Activated CD8-positive, alpha-beta memory T cell treated with anti-CD3 and anti-CD28 coated beads for 4 hours (primary cell): ENCODE data around the gene KIAA1328.

Experiments used
- DNase-seq, 2 donors: peaks; one replicate each; pipeline ENCODE4 v3.0.0-alpha.2; 2020; ENCODE audit warnings: low read depth in 2 of 2

KIAA1328 gene

GRCh38 chr18:37252854-37253393 lies 424.0 kb downstream of the KIAA1328 start:
- no peak for DNase-seq

GRCh38 chr18:37253394-37254235 lies 424.7 kb downstream of the KIAA1328 start:
- DNase-seq: no peak

- DNase-seq: no peak
Measured at GRCh38 chr18:37254236-37254754, 425.4 kb downstream of the KIAA1328 start.

DNA sequence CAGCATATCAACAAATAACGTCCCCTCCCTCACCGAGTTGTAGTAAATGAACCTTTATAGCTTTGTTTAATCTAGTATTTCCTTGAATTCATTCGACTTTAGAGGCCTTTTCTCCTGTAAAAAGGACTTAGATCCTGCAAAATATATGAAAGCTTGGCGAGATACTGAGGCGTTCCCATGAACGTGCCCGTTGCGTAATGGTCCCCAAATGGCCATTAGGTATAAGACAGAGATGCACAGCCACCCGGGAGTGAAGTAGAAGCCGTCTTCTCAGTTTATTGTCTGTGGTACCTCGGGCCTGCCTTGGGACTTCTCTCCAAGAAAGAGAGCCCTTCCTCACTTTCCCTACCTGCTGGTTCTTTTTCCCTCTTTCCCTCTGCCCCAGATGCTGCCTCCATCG lies 426.0 kb downstream of the KIAA1328 start:
- no peak for DNase-seq

DNA sequence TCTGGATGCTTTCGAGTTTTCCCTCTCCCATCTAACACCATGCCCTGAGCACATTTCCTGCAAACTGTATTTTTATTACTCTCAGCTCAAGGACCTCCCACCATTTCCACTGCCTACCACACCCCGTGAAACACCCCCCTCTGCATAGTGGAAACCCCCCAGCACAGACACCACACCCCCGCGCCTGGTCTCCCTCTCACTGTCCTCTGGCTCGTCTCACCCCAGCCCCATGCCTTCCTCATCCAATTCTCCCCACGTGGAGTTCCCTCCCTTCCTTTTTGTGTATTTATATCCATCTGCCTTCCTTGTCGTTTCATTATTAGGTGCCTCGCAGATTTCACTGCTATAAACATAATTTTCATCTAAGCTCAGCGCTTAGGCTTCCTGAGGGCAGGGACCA lies 429.2 kb downstream of the KIAA1328 start:
- DNase-seq: no peak

- no peak for DNase-seq
Measured at GRCh38 chr18:37258819-37259218, 429.9 kb downstream of the KIAA1328 start.

DNA sequence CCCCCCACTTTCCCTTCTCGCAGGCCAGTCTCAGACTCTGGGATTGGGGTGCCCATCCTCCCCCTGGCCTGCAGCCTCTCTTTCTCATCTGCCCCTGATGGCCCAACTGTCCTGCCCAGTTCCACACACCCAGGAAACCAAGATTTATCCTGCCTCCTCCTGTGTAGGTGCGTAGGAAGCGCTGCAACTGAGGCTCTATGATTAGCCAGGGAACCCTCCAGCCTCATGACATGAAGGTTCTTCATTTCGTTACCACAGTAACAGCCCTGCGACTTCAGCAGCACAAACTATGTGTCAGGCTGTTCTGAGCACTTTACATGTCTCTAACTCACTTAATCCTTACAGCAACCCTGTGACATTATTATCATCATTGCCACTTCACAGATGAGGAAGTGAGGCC lies 430.8 kb downstream of the KIAA1328 start:
- no peak for DNase-seq

GRCh38 chr18:37260367-37261093 lies 431.6 kb downstream of the KIAA1328 start:
- DNase-seq: no peak

- no peak for DNase-seq
Measured at GRCh38 chr18:37261246-37261840, 432.4 kb downstream of the KIAA1328 start.

DNA sequence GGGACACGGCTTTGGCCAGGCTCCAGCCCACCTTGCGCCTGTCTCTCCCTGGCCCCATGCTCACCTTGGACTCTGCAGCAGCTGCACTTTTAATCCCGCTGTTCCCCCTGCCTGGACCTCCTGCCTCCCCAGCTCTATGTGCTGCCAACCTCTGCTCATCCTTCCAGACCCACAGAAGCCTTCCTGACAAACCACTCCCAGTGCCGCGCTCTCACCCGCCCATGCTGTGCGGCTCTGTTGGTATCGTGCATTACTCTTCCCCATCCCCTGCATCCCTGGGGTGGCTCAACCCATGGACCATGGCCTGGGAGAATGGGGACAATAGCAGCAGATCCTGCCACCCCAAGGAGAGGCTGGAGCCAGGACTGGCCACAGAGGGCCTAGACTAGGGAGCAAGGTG lies 433.1 kb downstream of the KIAA1328 start:
- no peak for DNase-seq

DNA sequence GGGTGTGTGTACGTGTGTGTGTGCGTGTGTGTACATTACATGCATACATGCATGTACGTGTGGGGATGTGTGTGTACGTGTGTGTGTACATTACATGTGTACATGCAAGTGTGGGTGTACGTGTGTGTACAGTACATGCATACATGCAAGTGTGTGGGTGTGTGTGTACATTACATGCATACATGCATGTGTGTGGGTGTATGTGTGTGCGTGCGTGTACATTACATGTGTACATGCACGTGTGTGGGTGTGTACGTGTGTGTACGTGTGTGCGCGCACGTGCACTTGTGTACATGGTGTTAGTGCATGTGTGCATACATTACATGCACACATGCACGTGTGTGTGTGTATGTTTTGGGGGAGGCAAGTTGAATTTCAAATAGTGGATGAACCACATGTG lies 436.0 kb downstream of the KIAA1328 start:
- DNase-seq: no peak

DNA sequence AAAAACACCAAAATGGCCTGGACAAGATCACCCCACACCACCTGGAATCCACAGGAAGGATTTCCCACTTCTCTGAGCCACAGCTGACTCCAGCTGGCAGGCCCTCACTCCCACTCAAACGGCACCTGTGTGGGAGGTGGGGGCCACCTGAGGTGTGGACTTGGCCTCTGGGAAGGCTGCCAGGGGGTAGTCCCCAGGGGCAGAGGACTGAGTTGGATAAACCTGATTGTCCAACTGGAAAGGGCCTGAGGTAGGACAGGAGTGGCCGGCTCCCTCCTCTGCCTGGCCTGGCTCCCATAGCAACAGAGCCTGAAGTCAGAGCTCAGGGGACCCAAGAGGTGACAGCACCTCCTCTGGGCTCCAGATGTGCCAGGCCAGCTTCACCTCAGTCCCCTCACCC lies 436.5 kb downstream of the KIAA1328 start:
- DNase-seq: no peak

- DNase-seq: no peak
Measured at GRCh38 chr18:37266290-37266689, 437.4 kb downstream of the KIAA1328 start.

GRCh38 chr18:37270038-37270665 lies 441.2 kb downstream of the KIAA1328 start:
- DNase-seq: no peak

- no peak for DNase-seq
Measured at GRCh38 chr18:37270666-37271052, 441.7 kb downstream of the KIAA1328 start.

GRCh38 chr18:37272226-37272625 lies 443.3 kb downstream of the KIAA1328 start:
- DNase-seq: no peak

GRCh38 chr18:37272841-37273240 lies 443.9 kb downstream of the KIAA1328 start:
- DNase-seq: no peak

DNA sequence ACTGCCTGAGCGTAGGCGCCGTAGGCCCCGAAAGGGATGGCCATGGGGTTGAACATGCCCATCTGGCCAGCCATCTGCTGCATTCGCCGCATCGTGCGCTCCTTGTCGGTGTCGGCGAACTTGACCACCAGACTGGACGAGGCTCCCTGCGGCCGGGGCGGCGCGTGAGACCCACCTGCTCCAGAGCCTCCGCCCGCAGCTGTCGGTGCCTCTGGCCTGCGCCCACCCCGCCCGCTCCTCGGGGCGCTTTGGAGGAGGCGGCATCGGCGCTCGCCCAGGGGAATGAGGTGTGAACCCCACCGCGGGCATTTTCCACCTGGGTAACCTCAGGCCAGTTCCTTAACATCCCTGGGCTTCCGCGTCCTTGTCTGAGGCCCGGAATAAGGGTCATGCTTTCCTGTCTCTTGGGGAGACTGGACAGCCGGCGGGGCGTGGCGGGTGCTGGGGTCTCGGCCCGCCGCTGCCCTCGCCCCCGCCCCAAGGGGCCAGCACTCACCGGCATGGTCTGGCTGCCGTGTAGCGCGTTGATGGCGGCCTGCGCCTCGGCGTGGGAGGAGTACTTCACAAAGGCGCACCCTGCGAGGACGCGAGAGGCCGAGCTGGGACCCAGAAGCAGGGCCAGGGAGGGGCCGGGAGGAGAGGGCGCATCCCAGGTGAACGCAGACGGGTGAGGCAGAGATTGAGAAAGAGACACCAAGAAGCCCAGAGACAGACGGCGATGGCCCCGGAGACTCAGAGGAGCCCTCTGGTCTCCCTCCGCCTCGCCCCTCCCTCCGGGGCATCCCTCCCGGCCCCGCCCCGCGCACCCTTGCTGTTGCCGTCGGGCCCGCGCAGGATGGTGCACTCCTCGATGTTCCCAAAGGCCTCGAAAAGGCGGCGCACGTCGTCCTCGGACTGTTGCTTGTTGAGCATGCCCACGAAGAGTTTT lies 445.6 kb downstream of the KIAA1328 start:
- DNase-seq: no peak

DNA sequence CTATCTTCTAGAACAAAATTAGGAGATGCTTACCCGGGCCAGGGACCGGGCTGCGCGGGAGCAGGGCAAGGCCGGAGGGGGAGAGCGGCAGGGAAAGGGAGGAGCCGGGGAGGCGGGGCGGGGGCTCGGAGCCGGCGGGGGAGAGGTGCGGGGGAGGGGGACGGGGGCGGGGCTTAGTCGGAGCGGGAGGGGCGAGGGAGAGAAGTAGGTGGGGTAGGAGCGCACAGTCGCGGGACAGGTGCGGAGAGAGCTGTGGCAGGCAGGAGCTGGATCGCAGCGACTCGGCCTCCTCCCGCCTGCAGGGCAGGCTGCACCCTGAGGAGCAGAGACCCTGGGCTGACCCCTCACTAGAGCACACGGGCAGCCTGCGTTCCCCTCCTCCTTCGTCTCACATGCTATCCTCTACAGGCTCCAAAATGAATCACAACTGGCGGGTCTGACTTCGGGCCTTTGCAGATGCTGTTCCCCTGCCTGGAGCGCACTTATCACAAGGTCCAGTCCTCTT lies 446.4 kb downstream of the KIAA1328 start:
- DNase-seq: no peak

- no peak for DNase-seq
Measured at GRCh38 chr18:37276111-37276890, 447.4 kb downstream of the KIAA1328 start.
